Measurements from ENCODE around the gene NOG.

GRCh38 chr17:56597495-56597990 is 4.0 kb downstream of the NOG start:
- TF ChIP-seq CTCF (IDR thresholded peaks at IDR 0.05) (no peak), POLR2A (IDR thresholded peaks at IDR 0.05) (no peak)
